Stimulated activated CD8-positive, alpha-beta memory T cell treated with anti-CD3 and anti-CD28 coated beads, Interleukin-7, amount 100 ng/mL, for 48 hours (primary cell): ENCODE data around the gene HPSE2.
A peak's percentile ranks its signal among the peaks of the same experiment; 100 is the strongest.
"Not testable (repeated sequence)": the region's sequence is repeated elsewhere in the genome, so short reads cannot be mapped to it uniquely, and the experiment has no call there.

Experiments
- DNase-seq, 2 donors: peaks; one replicate each; pipeline ENCODE4 v3.0.0-alpha.2; 2020; ENCODE audit warnings: low read depth in 1 of 2; ENCODE audit errors: extremely low read depth in 1 of 2

Gene HPSE2

DNA sequence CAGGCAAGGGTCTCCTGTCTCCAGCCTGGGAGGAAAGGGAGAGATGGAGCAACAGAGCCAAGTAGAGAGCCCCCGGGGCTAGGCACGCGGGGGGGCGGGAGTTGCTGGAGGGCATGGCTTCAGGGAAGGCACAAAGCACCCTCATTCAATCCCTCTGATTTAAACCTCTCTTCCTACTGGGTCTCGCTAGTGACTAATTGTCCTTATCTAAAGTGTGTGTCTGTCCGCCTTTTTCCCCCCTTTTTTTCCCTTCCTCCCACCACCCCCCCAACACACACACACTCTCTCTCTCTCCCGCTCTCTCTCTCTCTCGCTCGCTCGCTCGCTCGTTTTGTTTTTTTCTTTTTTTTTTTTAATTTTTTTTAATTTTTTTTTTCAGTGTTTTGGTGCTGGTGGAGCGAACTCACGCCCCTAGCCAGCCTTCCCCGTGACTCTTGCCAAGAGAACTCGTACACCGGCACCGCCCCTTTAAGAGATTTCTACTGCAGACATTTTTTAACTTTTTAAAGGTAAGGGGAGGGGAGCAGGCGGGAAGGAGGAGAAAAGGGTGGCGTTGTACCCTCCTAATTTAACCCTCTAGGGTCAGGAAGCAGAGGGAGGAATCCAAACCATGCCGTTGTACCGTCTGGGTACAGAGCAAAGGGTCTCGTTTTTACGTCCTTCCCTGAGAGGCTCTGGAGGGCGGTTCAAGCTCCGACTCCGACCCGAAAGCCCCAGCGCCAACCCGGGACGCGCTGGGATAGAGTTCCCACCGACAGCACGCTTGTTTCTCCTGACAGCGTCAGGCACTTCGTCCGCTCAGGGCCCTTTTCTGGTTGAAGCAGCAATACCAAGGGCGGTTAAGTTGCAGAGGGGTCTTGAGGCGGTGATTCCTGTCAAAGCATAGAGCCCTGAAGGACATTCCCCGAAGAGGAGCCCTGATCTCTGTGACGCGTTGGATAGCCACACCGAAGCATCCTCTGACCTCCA is at the start of gene HPSE2:
HPSE2 (minus strand) TSS at position 195 of the 969 bp plus-strand sequence.
- no peak for DNase-seq

DNA sequence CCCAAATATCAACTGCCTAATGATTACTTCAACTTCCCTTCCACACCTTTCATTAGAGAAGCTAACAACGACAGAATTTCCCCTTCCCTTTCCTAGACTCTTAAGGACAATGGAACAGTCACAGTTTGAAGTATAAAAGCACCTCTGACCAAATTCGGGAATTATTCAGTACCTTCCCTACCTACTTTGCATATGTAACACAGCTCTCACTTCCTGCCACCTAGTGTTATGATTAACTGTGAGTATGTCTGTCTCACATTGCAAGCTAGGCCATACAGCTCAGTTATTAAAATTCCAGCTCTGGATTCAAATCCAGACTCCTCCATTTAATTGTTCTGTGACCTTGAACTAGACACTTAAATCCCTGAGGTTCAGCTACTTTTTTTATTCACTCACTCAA is 44.8 kb upstream of the HPSE2 start:
- DNase-seq = no peak

DNA sequence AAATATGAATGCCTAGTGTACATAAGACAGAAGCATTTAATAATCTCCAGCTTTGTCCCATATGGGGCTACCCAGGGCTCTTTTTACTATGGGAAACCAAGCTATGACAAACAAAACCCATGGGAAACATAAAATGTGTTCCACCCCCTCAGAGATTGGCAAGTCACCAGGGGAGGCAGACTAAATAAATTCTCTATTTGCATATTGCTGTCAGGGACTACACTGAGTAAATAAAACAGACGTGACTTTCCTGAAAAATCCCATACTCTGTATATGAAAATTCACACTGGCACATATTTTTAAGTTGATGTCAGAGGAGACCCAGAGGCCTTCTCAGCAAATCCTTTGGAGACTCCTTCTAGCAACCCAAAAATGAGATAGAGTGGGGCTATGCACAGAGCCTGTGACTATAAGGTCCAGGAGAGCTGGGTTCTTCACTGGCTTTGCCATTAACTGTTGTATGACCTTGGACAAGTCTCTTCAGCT is 44.0 kb upstream of the HPSE2 start:
- no peak for DNase-seq

DNA sequence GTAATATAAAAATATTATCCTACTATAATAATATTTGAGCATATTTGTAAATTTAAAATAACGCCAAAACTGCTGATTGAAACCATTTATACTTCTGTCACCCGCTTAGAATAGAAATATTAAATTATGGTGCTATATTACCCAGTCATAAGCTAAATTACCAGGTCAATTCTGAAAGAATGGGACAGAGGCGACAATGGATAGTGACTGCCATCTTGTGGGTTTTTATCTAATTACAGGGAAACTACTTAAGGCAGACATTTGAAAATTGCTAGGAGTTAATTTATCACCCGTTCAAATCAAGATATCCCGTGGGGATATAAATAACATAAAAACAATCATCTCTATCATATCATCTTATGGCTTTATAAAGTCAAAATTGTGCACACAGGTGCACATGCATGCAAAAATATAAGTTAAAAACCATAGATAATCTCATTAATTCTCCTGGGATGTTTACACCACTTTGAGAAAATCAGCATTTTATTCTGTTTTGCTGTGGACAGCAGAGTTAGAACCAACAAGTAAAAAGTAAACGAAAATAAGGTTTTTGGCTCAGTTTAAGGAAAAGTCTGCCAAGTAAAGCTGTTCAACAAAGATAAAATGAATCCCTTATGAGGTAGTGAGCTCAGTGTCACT is 41.3 kb upstream of the HPSE2 start:
- no peak for DNase-seq

DNA sequence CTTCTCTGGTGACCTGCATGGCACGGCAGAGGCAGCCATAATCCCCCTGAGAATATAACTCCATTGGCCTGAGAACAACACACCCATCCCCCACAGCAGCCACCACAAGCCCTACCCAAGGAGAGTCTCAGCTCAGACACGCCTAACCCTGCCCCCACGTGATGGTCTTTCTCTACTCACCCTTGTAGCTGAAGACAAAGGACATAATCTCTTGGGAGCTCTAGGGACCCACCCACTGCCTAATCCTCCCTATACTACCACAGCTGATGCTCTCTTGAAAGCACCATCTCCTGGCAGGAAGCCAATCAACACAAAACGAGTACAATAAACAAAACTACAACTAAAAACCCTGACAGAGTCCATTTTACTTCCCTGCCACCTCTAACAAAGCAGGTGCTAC is 30.7 kb upstream of the HPSE2 start:
- DNase-seq = no peak

DNA sequence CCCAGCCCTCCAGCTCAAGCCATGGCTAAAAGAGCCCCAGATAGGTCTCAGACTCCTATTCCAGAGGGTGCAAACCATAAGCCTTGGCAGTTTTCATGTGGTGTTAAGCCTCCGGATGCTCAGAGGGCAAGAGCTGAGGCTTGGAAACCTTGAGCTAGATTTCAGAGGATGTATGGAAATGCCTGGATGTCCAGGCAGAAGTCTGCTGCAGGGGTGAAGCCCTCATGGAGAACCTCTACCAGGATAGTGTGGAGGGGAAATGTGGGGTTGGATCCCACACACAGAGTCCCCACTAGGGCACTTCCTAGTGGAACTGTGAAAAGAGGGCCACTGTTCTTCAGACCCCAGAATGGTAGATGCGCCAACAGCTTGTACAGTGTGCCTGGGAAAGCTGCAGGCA is 13.2 kb upstream of the HPSE2 start:
- no peak for DNase-seq

DNA sequence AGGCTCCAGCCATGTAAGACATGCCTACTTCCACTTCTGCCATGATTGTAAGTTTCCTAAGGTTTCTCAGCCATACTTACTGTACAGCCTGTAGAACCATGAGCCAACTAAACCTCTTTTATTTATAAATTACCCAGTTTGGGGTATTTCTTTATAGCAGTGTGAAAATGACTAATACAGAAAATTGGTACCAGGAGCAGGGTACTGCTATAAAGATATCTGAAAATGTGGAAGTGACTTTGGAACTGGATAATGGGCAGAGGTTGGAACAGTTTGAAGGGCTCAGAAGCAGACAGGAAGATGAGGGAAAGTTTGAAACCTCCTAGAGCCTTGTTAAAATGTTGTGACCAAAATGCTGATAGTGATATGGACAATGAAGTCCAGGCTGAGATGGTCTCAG is 12.2 kb upstream of the HPSE2 start:
- not testable (repeated sequence) for DNase-seq

GRCh38 chr10:99236627-99237309 is 1.1 kb upstream of the HPSE2 start:
- DNase-seq = no peak

- no peak for DNase-seq
Measured at GRCh38 chr10:99234791-99235657, 628 bp downstream of the HPSE2 start.

- DNase-seq = peak; percentile 19 to 37
Measured at GRCh38 chr10:99234041-99234790, 1.4 kb downstream of the HPSE2 start.

GRCh38 chr10:99233689-99234037 is 2.0 kb downstream of the HPSE2 start:
- no peak for DNase-seq

DNA sequence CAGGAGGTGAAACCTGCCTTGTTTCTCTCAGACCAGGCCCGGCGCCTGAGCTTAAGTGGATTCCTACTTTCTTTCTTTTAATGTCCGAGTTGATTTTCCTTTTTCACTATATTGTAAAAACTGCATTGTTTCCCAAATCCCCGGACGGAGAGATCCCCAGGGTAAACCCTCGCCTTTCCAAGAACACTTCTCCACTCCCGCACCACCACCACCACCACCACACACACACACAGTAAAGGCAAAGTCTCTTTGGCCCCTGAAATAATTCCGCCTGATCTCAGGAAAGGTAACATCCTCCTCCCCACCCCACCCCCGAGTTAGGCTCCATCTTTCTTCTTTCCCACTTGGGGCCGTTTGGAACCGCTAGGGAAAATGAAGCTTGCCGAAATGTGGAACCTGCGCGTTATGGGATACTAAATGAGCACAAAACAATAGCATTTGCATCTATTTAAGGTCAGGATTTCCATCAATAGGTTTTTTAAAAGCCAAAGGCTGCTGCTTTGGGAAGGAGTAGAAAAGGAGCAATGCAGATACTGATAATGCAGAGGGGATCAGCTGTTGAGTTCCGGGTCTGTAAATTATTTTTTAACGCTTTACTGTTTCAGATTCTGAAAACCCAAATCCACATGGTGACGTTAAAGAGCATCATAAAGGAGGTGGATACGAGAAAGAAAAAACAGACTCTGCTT is 2.5 kb downstream of the HPSE2 start:
- no peak for DNase-seq

DNA sequence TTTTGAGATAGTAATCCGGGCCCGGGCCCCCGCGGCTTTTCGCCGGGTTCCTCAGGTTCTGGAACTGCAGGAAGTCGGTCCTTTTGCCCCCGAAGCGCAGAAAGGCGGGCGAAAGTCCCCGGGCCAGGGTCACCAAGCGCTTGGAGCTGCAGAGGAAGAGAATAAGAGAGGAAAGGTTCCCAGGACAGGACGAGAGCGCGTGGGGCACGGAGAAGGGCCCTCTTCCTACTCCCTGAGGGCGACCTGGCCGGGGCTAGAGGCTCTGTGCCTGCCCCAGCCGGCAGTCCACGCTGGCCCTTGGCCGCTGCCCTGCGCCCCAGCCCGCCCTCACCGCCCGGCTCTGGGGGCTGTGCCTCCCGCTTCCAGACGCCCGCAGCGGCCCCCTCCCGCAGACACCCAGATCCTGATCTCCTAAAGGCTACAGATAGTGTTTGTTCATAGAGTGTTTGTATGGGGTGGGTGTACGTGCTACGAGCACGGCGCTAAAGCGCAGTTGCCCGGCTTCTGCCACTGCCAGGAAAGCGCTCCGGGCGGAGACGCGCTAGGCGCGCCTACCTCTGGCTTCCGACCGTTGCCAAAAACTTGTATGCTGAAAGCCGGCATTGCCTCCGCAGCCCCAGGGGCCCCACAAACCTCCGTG is 3.2 kb downstream of the HPSE2 start:
- no peak for DNase-seq

- DNase-seq = no peak
Measured at GRCh38 chr10:99224766-99225165, 10.9 kb downstream of the HPSE2 start.

GRCh38 chr10:99207340-99207739 is 28.3 kb downstream of the HPSE2 start:
- DNase-seq = no peak

DNA sequence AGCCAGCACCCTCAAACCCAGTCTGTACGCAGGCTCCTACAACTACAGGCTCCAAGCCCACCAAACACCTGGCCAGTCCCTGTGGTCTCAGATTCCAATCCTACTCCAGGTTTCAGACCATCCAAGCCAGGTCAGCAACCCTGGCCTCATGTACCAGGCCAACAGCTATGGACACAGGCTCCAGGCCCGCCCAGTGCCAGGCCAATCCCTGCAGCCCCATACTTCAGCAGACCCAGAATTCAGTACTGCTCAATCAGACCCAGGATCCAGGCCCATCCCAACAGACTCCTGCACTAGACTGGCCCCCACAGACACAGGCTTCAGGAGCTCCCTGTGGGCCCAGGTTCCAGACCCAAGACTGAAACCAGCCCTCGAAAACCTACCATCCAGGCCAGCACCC is 32.3 kb downstream of the HPSE2 start:
- no peak for DNase-seq

DNA sequence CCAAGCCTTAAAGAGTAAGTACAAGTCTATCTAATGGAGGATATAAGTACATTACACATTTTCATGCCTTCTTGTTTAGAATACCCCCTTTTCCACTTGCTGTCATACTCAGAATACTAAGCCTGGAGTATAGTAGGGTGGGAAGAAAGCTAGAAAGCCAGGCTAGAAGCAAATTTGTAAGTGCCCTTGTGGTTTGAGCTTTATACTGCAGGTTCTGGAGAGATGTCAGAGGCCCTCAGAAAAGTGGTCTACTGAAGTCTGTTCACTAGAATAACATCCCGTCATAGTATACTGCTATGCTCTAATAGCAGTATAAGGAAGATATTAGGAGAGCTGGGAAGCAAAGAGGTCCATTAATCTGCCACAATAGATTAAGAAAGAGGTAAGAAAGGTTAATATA is 62.7 kb downstream of the HPSE2 start:
- no peak for DNase-seq

- no peak for DNase-seq
Measured at GRCh38 chr10:99172128-99172738, 63.4 kb downstream of the HPSE2 start.
